OCI-LY7 (cell line): Measurements from ENCODE around the gene CIZ1. TPM values are rescaled to one million over a fixed set of nuclear protein-coding genes. Genes with fewer than 3 reads are reported as not detected.
A peak's percentile ranks its signal among the peaks of the same experiment; 100 is the strongest.

ENCODE experiments used
- BruUV-seq: library from RNA; stranded (reverse); fragments of 400-500 nt; replicated peaks from 2 replicates; lab custom pipeline; 2021; lab: Mats Ljungman, UMichigan
- CTCF ChIA-PET: fragments of 300-600 bp; sonication (Branson Sonifier 250); formaldehyde crosslinking; loops from one replicate; lab custom pipeline; 2022; ENCODE audit warnings: antibody characterized with exemption; ENCODE audit not compliant: unreplicated experiment; lab: Charles Lee
- POLR2A ChIA-PET: fragments of 300-600 bp; sonication (Branson Sonifier 250); formaldehyde crosslinking; loops from one replicate; lab custom pipeline; 2022; ENCODE audit warnings: antibody characterized with exemption; lab: Charles Lee
- DNase-seq: peaks from one replicate; pipeline ENCODE4 v3.0.0-alpha.2; 2015; ENCODE audit warnings: low spot score
- H2AFZ ChIP-seq: fragments of 200-600 bp; sonication (generic), shearing (Covaris generic); 2 replicates; pipeline ENCODE4 v1.6.1; 2014; ENCODE audit warnings: mild to moderate bottlenecking, antibody characterized with exemption, low read length, moderate library complexity
- H3K27ac ChIP-seq: fragments of 200-600 bp; sonication (generic); 2 replicates; pipeline ENCODE4 v1.5.1; 2014; ENCODE audit warnings: mixed run types, low read depth, mild to moderate bottlenecking, moderate library complexity, low read length, inconsistent platforms; ENCODE audit not compliant: poor library complexity, severe bottlenecking
- H3K36me3 ChIP-seq: fragments of 200-600 bp; sonication (generic); 2 replicates; pipeline ENCODE4 v1.6.1; 2014; ENCODE audit warnings: mild to moderate bottlenecking, antibody characterized with exemption, low read length, moderate library complexity, mixed read lengths; ENCODE audit not compliant: insufficient read depth
- H3K4me1 ChIP-seq: fragments of 200-600 bp; sonication (generic); 2 replicates; pipeline ENCODE4 v1.5.1; 2014; ENCODE audit warnings: mild to moderate bottlenecking, low read length; ENCODE audit not compliant: insufficient read depth, poor library complexity, severe bottlenecking
- H3K4me2 ChIP-seq: fragments of 200-600 bp; sonication (generic); 2 replicates; pipeline ENCODE4 v1.6.1; 2014; ENCODE audit warnings: mild to moderate bottlenecking, low read length
- H3K4me3 ChIP-seq: fragments of 200-600 bp; sonication (generic); 2 replicates; pipeline ENCODE4 v1.5.1; 2014; ENCODE audit warnings: mild to moderate bottlenecking, low read depth, low read length; ENCODE audit not compliant: poor library complexity, severe bottlenecking
- H3K79me2 ChIP-seq: fragments of 200-600 bp; sonication (generic); 2 replicates; pipeline ENCODE4 v1.6.1; 2016; ENCODE audit warnings: low read depth, mild to moderate bottlenecking, low read length, moderate library complexity, mixed read lengths; ENCODE audit not compliant: insufficient read depth
- H3K9me2 ChIP-seq: fragments of 200-600 bp; sonication (generic); 2 replicates; pipeline ENCODE4 v1.6.1; 2016; ENCODE audit warnings: mild to moderate bottlenecking, low read length, mixed read lengths; ENCODE audit not compliant: insufficient read depth
- H3K9me3 ChIP-seq: fragments of 200-600 bp; sonication (generic); 2 replicates; pipeline ENCODE4 v1.6.1; 2014; ENCODE audit warnings: mild to moderate bottlenecking, mixed run types, low read length, mixed read lengths
- H4K20me1 ChIP-seq: fragments of 200-600 bp; sonication (generic); 2 replicates; pipeline ENCODE4 v1.6.1; 2014; ENCODE audit warnings: mild to moderate bottlenecking, antibody characterized with exemption, low read length, moderate library complexity, mixed read lengths; ENCODE audit not compliant: insufficient read depth
- EZH2phosphoT487 ChIP-seq: fragments of 200-600 bp; sonication (generic); IDR thresholded peaks from 2 replicates; pipeline ENCODE4 v1.6.1; 2018; ENCODE audit warnings: low read depth, borderline replicate concordance, mild to moderate bottlenecking, mixed run types, antibody characterized with exemption, low read length, moderate library complexity, mixed read lengths
- intact Hi-C: fragments of 100-400 bp; cut with micrococcal nuclease; formaldehyde crosslinking; loops from one replicate; pipeline ENCODE4 v1.10.0; 2022; ENCODE audit not compliant: unreplicated experiment
- total RNA-seq, 2 experiments: library from RNA; depleted of rRNA in 1 of 2; stranded (reverse); fragments of >200 nt in 1 of 2; shearing (Covaris generic) in 1 of 2; gene quantifications; 2 replicates each; pipeline ENCODE4 v1.2.3, GENCODE V29; 2014 to 2022
- TF ChIP-seq, protein P1 (sequence below): fragments of 200-600 bp; sonication (generic); conservative IDR thresholded peaks from 2 replicates; pipeline ENCODE4 v1.5.1; 2014; ENCODE audit warnings: mild to moderate bottlenecking, antibody characterized with exemption, low read length, moderate library complexity, mixed read lengths

The CIZ1 gene
- total RNA-seq, 2 experiments from 2014 or later = 45.4 to 121 TPM

DNA sequence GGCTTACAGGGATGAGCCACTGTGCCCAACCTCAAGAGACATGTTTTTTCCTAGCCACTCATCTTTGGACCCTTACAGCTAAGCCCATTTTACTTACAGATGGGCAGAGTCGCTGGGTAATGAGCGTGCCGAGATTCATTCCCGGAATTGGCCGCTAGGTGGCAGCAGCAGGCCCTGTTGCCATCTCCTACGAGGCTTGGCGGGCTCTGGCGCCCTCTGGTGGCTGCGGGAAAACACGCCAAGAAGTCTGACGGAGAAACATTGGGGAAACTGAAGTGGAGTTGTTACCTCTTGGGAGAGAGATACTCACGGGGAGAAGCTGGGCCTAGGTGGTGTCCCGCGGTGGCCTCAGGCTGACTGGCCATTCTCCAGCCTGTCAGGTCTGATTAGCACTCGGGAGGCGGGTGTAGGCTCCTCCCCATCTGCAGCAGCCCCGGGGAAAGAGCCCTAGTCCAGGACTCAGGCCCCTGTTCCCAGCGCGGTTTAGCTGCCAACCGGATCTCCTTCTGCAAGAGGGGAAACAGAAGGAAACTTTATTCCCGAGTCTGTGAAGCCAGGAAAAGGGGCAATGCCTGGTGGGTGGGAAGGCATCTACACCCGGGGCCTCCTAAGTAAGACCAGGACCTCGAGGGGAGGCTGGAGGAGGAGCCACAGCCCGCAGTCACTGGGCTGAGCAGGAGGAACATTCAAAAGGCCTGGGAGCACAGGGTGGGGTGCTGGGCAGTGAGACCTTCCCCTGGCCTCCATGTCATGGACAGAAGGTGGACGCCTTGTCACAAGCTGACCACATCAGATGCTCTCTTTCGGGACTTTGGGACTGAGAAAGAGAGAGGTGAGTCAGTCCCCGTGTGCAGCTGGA, 73.5 kb downstream of the CIZ1 start:
- DNase-seq = peak; percentile 92
- H3K36me3 ChIP-seq = peaks cover 75% of the 10 kb centered on the region
- TF ChIP-seq, protein P1, sequence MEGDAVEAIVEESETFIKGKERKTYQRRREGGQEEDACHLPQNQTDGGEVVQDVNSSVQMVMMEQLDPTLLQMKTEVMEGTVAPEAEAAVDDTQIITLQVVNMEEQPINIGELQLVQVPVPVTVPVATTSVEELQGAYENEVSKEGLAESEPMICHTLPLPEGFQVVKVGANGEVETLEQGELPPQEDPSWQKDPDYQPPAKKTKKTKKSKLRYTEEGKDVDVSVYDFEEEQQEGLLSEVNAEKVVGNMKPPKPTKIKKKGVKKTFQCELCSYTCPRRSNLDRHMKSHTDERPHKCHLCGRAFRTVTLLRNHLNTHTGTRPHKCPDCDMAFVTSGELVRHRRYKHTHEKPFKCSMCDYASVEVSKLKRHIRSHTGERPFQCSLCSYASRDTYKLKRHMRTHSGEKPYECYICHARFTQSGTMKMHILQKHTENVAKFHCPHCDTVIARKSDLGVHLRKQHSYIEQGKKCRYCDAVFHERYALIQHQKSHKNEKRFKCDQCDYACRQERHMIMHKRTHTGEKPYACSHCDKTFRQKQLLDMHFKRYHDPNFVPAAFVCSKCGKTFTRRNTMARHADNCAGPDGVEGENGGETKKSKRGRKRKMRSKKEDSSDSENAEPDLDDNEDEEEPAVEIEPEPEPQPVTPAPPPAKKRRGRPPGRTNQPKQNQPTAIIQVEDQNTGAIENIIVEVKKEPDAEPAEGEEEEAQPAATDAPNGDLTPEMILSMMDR = peak; percentile 100
- TF ChIP-seq EZH2phosphoT487 = no peak
- no peak overlapping the region for H2AFZ ChIP-seq
- BruUV-seq = TSS peak; percentile 56
- no peaks in the 10 kb centered on the region for H3K9me2 ChIP-seq
- no peak overlapping the region for H3K27ac ChIP-seq
- H3K9me3 ChIP-seq = no peaks in the 10 kb centered on the region
- POLR2A ChIA-PET = no interaction called here
- H4K20me1 ChIP-seq = no peaks in the 10 kb centered on the region
- no peaks in the 10 kb centered on the region for H3K4me1 ChIP-seq
- no peak overlapping the region for H3K4me2 ChIP-seq
- no peak overlapping the region for H3K4me3 ChIP-seq
- intact Hi-C loops = loop anchor here (2.0 kb wide), 2 partner anchors 83 to 175 kb away; no protein-coding TSS in a partner anchor
- CTCF ChIA-PET = interaction anchor here (0.6 to 1.2 kb wide), 2 partner anchors 11 to 33 kb away, joined by 3 to 7 read pairs; no protein-coding TSS in a partner anchor
- H3K79me2 ChIP-seq = no peaks in the 10 kb centered on the region

DNA sequence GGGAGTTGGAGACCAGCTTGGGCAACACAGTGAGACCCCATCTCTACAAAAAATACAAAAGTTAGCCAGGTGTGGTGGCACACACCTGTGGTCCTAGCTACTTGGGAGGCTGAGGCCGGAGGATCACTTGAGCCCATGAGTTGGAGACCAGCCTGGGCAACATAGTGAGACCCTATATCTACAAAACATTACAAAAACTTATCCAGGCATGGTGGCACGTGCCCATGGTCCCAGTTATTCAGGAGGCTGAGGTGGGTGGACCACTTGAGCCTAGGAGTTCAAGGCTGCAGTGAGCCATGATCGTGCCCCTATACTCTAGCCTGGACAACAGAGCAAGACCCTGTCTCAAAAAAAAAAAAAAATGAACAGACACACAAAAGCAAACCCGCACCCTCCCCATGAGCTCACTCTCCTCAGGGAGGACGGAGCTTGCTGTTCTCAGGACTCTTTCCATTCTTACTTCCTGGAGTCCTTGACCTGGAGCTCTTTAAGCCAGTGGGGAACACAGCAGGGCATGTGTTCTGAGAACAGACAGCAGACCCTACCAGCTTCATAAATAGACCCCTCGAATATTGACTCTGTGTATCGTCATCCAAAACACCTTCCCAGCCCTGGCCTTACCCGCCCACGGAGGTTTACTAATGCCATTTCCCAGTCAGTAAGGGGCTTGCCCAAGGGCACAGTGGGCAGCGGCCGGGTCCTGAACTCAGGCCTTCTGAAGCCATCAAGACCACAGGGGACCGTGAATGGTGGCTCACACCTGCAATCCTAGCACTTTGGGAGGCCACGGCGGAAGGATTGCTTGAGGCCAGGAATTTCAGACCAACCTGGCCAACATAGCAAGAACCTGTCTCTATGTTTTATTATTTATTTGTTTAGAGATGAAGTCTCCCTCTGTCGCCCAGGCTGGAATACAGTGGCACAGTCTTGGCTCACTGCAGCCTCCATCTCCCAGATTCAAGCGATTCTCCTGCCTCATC, 75.0 kb downstream of the CIZ1 start:
- H3K9me2 ChIP-seq = no peaks in the 10 kb centered on the region
- no TSS peak for BruUV-seq
- H3K27ac ChIP-seq = no peak overlapping the region
- H3K4me1 ChIP-seq = no peaks in the 10 kb centered on the region
- DNase-seq = no peak
- CTCF ChIA-PET = no interaction called here
- POLR2A ChIA-PET = interaction anchor here (0.5 kb wide), 1 partner anchor 1922 kb away, joined by 3 read pairs; no protein-coding TSS in a partner anchor
- intact Hi-C loops = loop anchor here (2.0 kb wide), 2 partner anchors 82 to 174 kb away; no protein-coding TSS in a partner anchor
- H2AFZ ChIP-seq = no peak overlapping the region
- TF ChIP-seq EZH2phosphoT487 = no peak
- TF ChIP-seq, protein P1 = no peak
- H3K9me3 ChIP-seq = no peaks in the 10 kb centered on the region
- no peak overlapping the region for H3K4me3 ChIP-seq
- no peak overlapping the region for H3K4me2 ChIP-seq
- peaks cover 71% of the 10 kb centered on the region for H3K36me3 ChIP-seq
- no peaks in the 10 kb centered on the region for H4K20me1 ChIP-seq
- H3K79me2 ChIP-seq = no peaks in the 10 kb centered on the region

Other genes starting within 250 kb of the CIZ1 start
- gene EEIG1, start 210.6 kb downstream of the CIZ1 start, total RNA-seq (2014; rRNA removed; shearing (Covaris generic)) = 25.8 and 34.7 TPM in 2 replicates
- 60.1 and 69.1 TPM in 2 replicates for gene EEIG1, start 210.6 kb downstream of the CIZ1 start, total RNA-seq (2022)
- 8.6 TPM in 2 replicates for gene NAIF1, start 124.3 kb downstream of the CIZ1 start, total RNA-seq (2014; rRNA removed; shearing (Covaris generic))
- gene NAIF1, start 124.3 kb downstream of the CIZ1 start, total RNA-seq (2022) = 14.8 and 14.9 TPM in 2 replicates
- 21.4 and 23.7 TPM in 2 replicates for gene SLC25A25, start 123.3 kb downstream of the CIZ1 start, total RNA-seq (2014; rRNA removed; shearing (Covaris generic))
- gene SLC25A25, start 123.3 kb downstream of the CIZ1 start, total RNA-seq (2022) = 17.6 and 20.2 TPM in 2 replicates
- 67.4 and 68.1 TPM in 2 replicates for gene PTGES2, start 63.8 kb downstream of the CIZ1 start, total RNA-seq (2014; rRNA removed; shearing (Covaris generic))
- 59.2 and 76.3 TPM in 2 replicates for gene PTGES2, start 63.8 kb downstream of the CIZ1 start, total RNA-seq (2022)
- gene LCN2, start 42.1 kb downstream of the CIZ1 start, total RNA-seq (2014; rRNA removed; shearing (Covaris generic)) = not detected in 2 replicates
- not detected in 2 replicates for gene LCN2, start 42.1 kb downstream of the CIZ1 start, total RNA-seq (2022)
- gene BBLN, start 31.3 kb downstream of the CIZ1 start, total RNA-seq (2014; rRNA removed; shearing (Covaris generic)) = 82.0 and 104 TPM in 2 replicates
- gene BBLN, start 31.3 kb downstream of the CIZ1 start, total RNA-seq (2022) = 66.9 and 67.5 TPM in 2 replicates
- 0.08 and 0.35 TPM in 2 replicates for gene DNM1, start 11.8 kb upstream of the CIZ1 start, total RNA-seq (2014; rRNA removed; shearing (Covaris generic))
- 0.98 and 1.8 TPM in 2 replicates for gene DNM1, start 11.8 kb upstream of the CIZ1 start, total RNA-seq (2022)
- gene GOLGA2, start 84.4 kb upstream of the CIZ1 start, total RNA-seq (2014; rRNA removed; shearing (Covaris generic)) = 28.2 and 44.0 TPM in 2 replicates
- 58.2 and 70.6 TPM in 2 replicates for gene GOLGA2, start 84.4 kb upstream of the CIZ1 start, total RNA-seq (2022)
- 22.7 and 26.2 TPM in 2 replicates for gene SWI5, start 84.7 kb upstream of the CIZ1 start, total RNA-seq (2014; rRNA removed; shearing (Covaris generic))
- gene SWI5, start 84.7 kb upstream of the CIZ1 start, total RNA-seq (2022) = 16.8 and 18.2 TPM in 2 replicates
- gene TRUB2, start 130.9 kb upstream of the CIZ1 start, total RNA-seq (2014; rRNA removed; shearing (Covaris generic)) = 29.7 and 31.3 TPM in 2 replicates
- 22.9 and 30.3 TPM in 2 replicates for gene TRUB2, start 130.9 kb upstream of the CIZ1 start, total RNA-seq (2022)
- gene COQ4, start 131.3 kb upstream of the CIZ1 start, total RNA-seq (2014; rRNA removed; shearing (Covaris generic)) = 42.4 and 53.4 TPM in 2 replicates
- gene COQ4, start 131.3 kb upstream of the CIZ1 start, total RNA-seq (2022) = 49.4 and 55.8 TPM in 2 replicates
- gene SLC27A4, start 149.0 kb upstream of the CIZ1 start, total RNA-seq (2014; rRNA removed; shearing (Covaris generic)) = 12.3 and 14.2 TPM in 2 replicates
- 13.0 and 16.0 TPM in 2 replicates for gene SLC27A4, start 149.0 kb upstream of the CIZ1 start, total RNA-seq (2022)
- 42.3 and 58.5 TPM in 2 replicates for gene URM1, start 179.8 kb upstream of the CIZ1 start, total RNA-seq (2014; rRNA removed; shearing (Covaris generic))
- gene URM1, start 179.8 kb upstream of the CIZ1 start, total RNA-seq (2022) = 51.8 and 60.8 TPM in 2 replicates
- 3.0 and 3.5 TPM in 2 replicates for gene CERCAM, start 229.3 kb upstream of the CIZ1 start, total RNA-seq (2014; rRNA removed; shearing (Covaris generic))
- gene CERCAM, start 229.3 kb upstream of the CIZ1 start, total RNA-seq (2022) = 2.7 and 3.1 TPM in 2 replicates